ENCODE data around the gene UNC119. TPM values are rescaled to one million over a fixed set of nuclear protein-coding genes. Genes with fewer than 3 reads are reported as not detected.

Gene UNC119
- polyA plus RNA-seq, 1 donor from 2014 or later: 218 TPM

DNA sequence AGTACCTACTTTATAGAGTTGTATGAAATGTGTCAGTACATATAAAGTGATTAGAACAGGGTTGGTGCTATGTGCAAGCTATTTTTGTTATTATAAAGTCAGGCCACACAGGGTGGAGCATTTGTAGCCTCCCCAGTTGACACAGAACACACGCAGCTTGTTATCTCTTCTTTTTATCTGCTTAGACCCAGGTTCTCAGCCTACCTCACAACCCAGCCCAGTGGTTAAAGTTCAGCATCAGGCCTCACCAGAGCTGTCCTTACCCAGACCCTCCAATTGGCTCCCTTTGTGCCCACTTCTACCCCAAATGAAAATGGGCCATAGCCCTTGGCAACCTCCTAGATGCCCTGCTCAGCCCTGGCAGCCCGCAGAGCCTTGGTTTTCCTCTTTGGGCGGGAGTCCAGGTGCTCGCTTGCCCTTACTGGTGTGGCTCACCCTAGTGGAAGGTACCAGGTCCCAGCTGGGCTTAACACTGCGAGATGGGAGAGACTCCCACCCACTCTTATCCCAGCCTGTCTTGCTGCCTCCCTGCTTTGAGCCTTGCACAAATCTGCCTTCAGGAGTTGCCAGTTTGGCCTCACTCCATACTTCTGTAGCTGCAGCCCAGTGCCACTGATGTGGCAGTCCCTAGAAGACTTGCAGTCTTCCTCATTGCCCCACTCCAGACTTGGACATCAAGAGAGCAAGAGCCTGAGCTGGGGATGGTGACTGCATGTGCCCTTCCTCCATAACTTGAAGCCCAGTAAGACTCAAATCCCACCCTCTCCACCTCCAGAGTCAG is 20.0 kb upstream of the UNC119 start:
- Histone ChIP-seq H3K4me2 (ENCODE audit: low read length) (peak overlapping the region; percentile 51), H2AFZ (ENCODE audit: low read depth, low read length) (no peak overlapping the region), H3K9ac (ENCODE audit: low read length) (no peak overlapping the region)

DNA sequence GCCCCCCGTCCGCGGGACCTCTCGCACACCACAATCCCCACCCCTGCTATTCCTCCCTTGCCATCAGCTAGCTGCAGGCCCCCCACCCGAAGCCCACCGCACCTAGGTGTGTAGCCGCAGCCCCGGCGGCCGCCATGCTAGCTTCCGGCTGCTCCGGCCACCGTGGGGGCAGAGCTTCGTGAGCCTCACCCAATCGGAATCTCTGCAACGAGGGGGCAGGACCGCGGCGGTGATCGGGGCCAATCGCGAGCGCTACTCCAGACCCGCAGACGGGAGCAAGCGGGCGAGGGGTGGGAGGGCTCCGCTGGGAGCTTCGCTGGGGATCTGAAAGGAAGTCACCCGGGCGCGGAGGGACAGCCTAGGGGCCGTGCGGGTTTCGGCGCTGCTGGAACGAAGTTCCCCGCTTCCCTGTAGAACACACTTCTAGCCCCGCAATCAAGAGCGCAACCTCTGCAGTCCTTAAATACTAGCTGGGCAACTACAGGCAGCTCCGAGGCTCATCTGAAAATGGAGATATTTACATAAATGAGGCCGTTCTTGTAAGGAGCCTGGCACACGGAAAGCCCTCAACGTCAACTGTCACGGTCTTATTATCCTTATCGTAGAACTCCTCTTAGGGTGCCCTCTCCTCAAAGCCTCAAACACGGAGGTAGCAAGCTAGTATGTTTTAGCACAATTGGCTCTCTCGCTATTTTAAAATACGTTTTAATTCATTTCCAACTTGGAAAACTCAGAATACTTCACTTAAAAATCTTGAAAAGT is 19.1 kb upstream of the UNC119 start, which contains the start of gene PIGS:
Gene PIGS (minus strand): TSS at position 164 of the 762 bp plus-strand sequence. CDS start 28 bp downstream, at position 136.
- no peaks in the 10 kb centered on the region for H3K36me3 ChIP-seq (ENCODE audit: insufficient read depth, low read length)
- H3K4me2 ChIP-seq (ENCODE audit: low read length): peak within 1 kb of the TSS; percentile 88
- peaks cover 16% of the 10 kb centered on the region for H3K79me2 ChIP-seq (replicated peaks; ENCODE audit: insufficient read depth, low read length)
- H3K4me3 ChIP-seq (ENCODE audit: low read length): peak within 1 kb of the TSS; percentile 100
- H3K9ac ChIP-seq (ENCODE audit: low read length): peak within 1 kb of the TSS; percentile 89
- no peaks in the 10 kb centered on the region for H3K27me3 ChIP-seq (ENCODE audit: insufficient read depth, low read depth, low read length)
- no peaks in the 10 kb centered on the region for H3K9me2 ChIP-seq (ENCODE audit: insufficient read depth, low read length)
- peak within 1 kb of the TSS; percentile 80 for H3K27ac ChIP-seq (ENCODE audit: low read length)
- H3F3A ChIP-seq (ENCODE audit: insufficient read depth, low read length, poor library complexity, severe bottlenecking): no peaks in the 10 kb centered on the region
- H3K9me3 ChIP-seq (ENCODE audit: low read length): no peaks in the 10 kb centered on the region
- peak within 1 kb of the TSS; percentile 69 for H2AFZ ChIP-seq (ENCODE audit: low read depth, low read length)
- no peaks in the 10 kb centered on the region for H4K20me1 ChIP-seq (ENCODE audit: insufficient read depth)
- TF ChIP-seq, protein P1, sequence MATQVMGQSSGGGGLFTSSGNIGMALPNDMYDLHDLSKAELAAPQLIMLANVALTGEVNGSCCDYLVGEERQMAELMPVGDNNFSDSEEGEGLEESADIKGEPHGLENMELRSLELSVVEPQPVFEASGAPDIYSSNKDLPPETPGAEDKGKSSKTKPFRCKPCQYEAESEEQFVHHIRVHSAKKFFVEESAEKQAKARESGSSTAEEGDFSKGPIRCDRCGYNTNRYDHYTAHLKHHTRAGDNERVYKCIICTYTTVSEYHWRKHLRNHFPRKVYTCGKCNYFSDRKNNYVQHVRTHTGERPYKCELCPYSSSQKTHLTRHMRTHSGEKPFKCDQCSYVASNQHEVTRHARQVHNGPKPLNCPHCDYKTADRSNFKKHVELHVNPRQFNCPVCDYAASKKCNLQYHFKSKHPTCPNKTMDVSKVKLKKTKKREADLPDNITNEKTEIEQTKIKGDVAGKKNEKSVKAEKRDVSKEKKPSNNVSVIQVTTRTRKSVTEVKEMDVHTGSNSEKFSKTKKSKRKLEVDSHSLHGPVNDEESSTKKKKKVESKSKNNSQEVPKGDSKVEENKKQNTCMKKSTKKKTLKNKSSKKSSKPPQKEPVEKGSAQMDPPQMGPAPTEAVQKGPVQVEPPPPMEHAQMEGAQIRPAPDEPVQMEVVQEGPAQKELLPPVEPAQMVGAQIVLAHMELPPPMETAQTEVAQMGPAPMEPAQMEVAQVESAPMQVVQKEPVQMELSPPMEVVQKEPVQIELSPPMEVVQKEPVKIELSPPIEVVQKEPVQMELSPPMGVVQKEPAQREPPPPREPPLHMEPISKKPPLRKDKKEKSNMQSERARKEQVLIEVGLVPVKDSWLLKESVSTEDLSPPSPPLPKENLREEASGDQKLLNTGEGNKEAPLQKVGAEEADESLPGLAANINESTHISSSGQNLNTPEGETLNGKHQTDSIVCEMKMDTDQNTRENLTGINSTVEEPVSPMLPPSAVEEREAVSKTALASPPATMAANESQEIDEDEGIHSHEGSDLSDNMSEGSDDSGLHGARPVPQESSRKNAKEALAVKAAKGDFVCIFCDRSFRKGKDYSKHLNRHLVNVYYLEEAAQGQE (IDR thresholded peaks at IDR 0.05; ENCODE audit: borderline replicate concordance): peak; percentile 75
- TF ChIP-seq POLR2AphosphoS5 (IDR thresholded peaks at IDR 0.05) (peak; percentile 89), SMC3 (conservative IDR thresholded peaks at IDR 0.05; ENCODE audit: poor library complexity) (no peak), RAD21 (conservative IDR thresholded peaks at IDR 0.05) (no peak), EZH2 (IDR thresholded peaks at IDR 0.05; ENCODE audit: borderline replicate concordance, insufficient read depth, low read length, poor library complexity, severe bottlenecking) (no peak), TAF1 (IDR thresholded peaks at IDR 0.05; ENCODE audit: low read depth) (peak; percentile 89)
- TF ChIP-seq, protein P2, sequence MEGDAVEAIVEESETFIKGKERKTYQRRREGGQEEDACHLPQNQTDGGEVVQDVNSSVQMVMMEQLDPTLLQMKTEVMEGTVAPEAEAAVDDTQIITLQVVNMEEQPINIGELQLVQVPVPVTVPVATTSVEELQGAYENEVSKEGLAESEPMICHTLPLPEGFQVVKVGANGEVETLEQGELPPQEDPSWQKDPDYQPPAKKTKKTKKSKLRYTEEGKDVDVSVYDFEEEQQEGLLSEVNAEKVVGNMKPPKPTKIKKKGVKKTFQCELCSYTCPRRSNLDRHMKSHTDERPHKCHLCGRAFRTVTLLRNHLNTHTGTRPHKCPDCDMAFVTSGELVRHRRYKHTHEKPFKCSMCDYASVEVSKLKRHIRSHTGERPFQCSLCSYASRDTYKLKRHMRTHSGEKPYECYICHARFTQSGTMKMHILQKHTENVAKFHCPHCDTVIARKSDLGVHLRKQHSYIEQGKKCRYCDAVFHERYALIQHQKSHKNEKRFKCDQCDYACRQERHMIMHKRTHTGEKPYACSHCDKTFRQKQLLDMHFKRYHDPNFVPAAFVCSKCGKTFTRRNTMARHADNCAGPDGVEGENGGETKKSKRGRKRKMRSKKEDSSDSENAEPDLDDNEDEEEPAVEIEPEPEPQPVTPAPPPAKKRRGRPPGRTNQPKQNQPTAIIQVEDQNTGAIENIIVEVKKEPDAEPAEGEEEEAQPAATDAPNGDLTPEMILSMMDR (IDR thresholded peaks at IDR 0.05; ENCODE audit: poor library complexity, severe bottlenecking): no peak

More for the DNA sequence above, 20.0 kb upstream of the UNC119 start:
- Histone ChIP-seq H3K9me3 (ENCODE audit: low read length) (no peaks in the 10 kb centered on the region), H3F3A (ENCODE audit: insufficient read depth, low read length, poor library complexity, severe bottlenecking) (no peaks in the 10 kb centered on the region), H4K20me1 (ENCODE audit: insufficient read depth) (no peaks in the 10 kb centered on the region), H3K9me2 (ENCODE audit: insufficient read depth, low read length) (no peaks in the 10 kb centered on the region), H3K79me2 (replicated peaks; ENCODE audit: insufficient read depth, low read length) (peaks cover 16% of the 10 kb centered on the region), H3K27ac (ENCODE audit: low read length) (no peak overlapping the region), H3K36me3 (ENCODE audit: insufficient read depth, low read length) (no peaks in the 10 kb centered on the region), H3K27me3 (ENCODE audit: insufficient read depth, low read depth, low read length) (no peaks in the 10 kb centered on the region), H3K4me3 (ENCODE audit: low read length) (peak overlapping the region; percentile 100)
- TF ChIP-seq MXI1 (conservative IDR thresholded peaks at IDR 0.05; ENCODE audit: poor library complexity, severe bottlenecking) (no peak), EZH2 (IDR thresholded peaks at IDR 0.05; ENCODE audit: borderline replicate concordance, insufficient read depth, low read length, poor library complexity, severe bottlenecking) (no peak), RAD21 (conservative IDR thresholded peaks at IDR 0.05) (no peak), EP300 (conservative IDR thresholded peaks at IDR 0.05; ENCODE audit: poor library complexity, severe bottlenecking) (no peak), SMC3 (conservative IDR thresholded peaks at IDR 0.05; ENCODE audit: poor library complexity) (no peak), POLR2AphosphoS5 (IDR thresholded peaks at IDR 0.05) (no peak), TAF1 (IDR thresholded peaks at IDR 0.05; ENCODE audit: low read depth) (no peak)
- TF ChIP-seq, protein P2 (IDR thresholded peaks at IDR 0.05; ENCODE audit: poor library complexity, severe bottlenecking): no peak
- TF ChIP-seq, protein P1 (IDR thresholded peaks at IDR 0.05; ENCODE audit: borderline replicate concordance): no peak

Data from neural cell (in vitro differentiated cells).